ENCODE data around the gene CBFA2T3. TPM values are rescaled to one million over a fixed set of nuclear protein-coding genes. Genes with fewer than 3 reads are reported as not detected.
A peak's percentile ranks its signal among the peaks of the same experiment; 100 is the strongest.

Gene CBFA2T3
- total RNA-seq, 1 donor from 2014 or later: 8.6 TPM

DNA sequence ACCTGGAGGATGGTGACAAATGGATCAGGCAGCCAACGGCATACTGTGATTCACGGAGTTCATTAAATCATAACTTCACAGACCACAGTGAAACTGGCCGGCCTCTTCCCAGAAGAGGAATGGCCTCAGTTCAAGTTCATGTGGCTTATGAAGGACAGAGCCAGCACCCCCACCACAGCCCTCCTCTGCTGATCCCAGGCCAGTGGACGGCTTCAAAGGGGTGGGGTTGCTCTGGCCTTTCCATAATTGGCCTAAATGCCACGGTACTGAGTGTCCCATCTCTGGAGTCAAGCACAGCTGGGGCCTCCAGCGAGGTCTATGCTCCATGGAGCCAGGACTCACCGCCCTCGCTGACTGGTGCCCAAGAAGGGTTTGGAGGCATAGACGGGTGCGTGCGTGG, 141.6 kb downstream of the CBFA2T3 start:
- ATAC-seq (ENCODE audit: poor library complexity) (no peak), DNase-seq (peak; percentile 54)
- intact Hi-C loops (cut with DNase I): no loop called here

DNA sequence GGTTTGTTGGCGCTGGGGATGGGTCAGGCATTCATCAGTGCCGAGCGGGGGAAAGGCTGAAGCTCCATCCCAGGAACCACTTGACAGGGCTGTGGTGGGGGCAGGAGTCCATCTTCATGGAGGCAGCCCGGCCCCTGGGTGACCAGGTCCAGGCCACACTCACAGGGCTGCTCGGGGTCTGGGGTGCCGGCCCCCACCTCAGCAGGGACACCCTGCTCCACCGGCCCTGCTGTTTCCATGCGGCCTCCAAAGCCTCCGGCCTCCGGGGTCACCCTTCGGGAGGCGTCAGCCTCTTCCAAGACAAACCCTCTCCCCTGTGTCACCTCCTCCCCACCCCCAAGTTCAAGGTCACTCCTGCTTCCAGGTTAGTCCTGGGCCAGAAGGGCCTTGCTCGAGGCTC, 142.3 kb downstream of the CBFA2T3 start:
- ATAC-seq (ENCODE audit: poor library complexity) (no peak), DNase-seq (no peak)
- intact Hi-C loops (cut with DNase I): no loop called here

DNA sequence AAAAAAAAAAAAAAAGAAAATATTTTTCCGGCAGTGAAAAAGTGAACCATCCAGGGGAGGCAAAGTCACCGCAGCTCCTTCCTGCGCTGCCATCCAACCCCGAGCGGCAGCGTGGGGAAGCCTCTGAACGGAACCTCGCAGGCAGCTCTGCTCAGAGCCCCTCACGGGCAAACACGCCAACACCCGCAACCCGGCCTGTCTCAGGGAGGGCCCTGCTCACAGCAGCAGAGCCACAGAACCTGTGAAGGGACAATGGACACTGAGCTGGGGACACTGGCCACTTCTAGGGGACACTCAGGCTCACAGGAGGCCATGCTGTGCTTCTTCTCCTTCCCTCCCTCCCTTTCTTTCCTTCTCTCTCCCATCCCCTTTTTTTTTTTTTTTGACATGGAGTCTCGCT, 143.9 kb downstream of the CBFA2T3 start:
- intact Hi-C loops (cut with DNase I): no loop called here
- ATAC-seq (ENCODE audit: poor library complexity): no peak
- DNase-seq: no peak

DNA sequence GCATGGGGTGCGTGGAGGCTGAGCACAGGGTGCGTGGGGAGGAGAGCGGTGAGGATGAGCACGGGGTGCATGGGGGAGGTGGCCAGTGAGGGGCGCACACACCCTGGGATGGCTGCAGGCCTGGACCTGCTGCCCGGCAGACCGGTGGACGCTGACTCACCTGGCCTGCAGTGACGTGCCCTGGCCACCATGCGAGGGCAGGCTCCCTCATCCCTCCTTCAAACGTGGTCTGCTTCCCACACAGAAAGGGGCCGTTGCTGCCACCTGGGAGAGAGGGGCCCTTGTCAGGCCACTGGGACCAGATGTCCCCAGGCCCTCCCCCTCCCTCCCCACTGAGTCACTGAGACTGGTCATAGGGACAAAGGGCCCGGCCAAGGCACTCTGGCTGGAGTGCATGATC, 145.2 kb downstream of the CBFA2T3 start:
- intact Hi-C loops (cut with DNase I): no loop called here
- DNase-seq (no peak), ATAC-seq (ENCODE audit: poor library complexity) (no peak)

DNA sequence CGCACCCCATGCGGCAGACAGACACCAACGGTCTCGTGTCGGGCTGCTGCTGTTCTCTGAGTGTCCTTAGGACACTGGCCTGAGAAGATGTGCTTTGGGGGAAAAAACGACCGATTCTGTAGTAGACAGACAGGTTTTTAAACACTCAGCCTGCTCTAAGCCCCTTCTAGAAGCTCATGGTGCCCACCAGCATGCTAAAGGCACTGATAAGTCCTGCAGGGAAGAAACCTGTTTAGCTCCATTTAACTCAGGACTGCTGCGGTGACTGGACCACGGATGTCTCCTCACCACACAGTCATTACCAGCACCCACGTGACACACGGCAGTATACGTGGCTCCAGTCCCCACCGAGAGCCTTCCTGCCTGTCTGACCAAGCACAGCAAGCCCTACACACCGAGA, 146.2 kb downstream of the CBFA2T3 start:
- no peak for ATAC-seq (ENCODE audit: poor library complexity)
- no peak for DNase-seq
- intact Hi-C loops (cut with DNase I): no loop called here

DNA sequence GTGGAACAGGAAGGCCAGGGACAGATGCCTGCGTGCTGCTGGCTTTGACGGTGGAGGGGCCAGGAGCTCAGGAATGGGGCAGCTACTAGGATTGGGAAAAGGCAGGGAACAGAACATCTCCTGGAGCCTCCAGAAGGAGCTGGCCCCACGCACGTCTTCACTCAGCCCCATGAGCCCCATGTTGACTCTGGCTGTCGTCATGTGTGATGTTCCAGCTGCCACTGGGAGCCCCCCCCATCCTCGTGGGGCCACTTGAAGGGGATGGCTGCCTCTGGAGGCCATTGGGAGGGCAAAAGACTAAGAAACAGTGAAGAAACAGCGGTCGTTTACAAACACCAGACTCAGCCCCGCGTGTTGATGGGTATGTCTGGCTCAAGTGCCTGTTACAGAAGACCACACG, 146.7 kb downstream of the CBFA2T3 start:
- DNase-seq: peak; percentile 69
- ATAC-seq (ENCODE audit: poor library complexity): peak; percentile 66
- intact Hi-C loops (cut with DNase I): no loop called here

DNA sequence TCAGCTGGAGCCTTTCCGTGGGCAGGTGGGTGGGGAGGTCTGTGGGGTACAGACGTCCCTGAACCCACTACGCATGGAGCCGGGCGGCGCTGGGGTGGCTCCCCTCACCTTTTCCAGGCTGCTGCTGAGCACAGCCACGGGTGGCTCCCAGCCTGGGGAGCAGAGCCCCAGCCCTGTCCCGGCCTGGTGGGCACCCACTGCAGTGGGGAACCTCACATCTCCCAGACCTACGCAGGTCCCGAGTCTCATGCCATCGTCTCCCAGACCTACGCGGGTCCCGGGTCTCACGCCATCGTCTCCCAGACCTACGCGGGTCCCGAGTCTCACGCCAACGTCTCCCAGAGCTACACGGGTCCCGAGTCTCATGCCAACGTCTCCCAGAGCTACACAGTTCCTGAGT, 148.3 kb downstream of the CBFA2T3 start:
- no peak for DNase-seq
- intact Hi-C loops (cut with DNase I): no loop called here
- no peak for ATAC-seq (ENCODE audit: poor library complexity)

DNA sequence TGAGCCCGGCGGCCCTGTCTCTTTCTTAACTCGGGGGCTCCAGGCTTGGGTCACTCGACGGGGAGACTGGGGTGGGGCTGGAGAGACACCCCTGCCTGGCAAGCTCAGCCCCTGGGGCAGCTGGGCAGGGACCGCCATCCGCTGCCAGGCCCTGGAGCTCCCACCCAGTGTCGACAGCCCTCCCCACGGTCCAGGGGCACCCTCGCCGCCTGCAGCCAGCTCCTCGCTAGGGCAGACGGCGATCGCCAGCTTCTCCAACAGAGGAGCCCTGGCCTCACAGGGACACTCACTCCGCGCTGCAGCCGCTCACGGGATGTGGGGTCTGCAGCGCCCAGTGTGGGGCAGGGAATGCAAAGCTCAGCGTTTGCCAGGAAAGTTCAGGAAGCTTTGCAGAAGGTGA, 149.3 kb downstream of the CBFA2T3 start:
- ATAC-seq (ENCODE audit: poor library complexity): no peak
- intact Hi-C loops (cut with DNase I): no loop called here
- DNase-seq: no peak

DNA sequence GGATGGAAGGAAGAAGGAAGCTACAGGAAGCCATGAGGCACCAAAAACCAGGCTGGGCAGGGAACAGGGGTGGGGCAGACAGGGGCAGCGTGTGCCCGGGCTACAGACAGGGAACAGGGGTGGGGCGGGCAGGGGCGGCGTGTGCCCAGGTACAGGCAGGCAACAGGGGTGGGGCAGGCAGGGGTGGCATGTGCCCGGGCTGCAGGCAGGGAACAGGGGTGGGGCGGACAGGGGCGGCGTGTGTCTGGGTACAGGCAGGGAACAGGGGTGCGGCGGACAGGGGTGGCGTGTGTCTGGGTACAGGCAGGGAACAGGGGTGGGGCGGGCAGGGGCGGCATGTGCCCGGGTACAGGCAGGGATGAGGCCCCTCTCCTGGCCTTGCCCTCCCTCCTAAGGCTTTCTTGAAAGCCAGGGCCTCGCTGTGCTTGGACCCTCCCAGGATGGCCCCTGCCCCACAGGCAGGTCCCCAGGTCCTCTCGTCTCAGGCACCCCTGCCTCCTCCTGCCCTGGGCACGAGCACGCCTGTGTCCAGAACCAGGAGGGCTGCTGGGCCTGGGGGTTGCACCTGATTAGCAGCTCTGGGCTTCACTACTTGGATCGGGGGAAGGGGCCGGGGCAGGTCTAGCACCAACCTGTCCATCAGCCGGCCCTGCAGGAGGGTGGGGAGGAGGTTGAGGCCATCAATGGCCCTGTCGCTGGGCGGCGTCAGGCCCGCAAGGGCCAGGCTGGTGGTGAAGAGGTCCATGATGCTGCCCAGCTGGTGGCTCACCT, 150.8 kb downstream of the CBFA2T3 start:
- DNase-seq (no peak), ATAC-seq (ENCODE audit: poor library complexity) (no peak)
- intact Hi-C loops (cut with DNase I): no loop called here

DNA sequence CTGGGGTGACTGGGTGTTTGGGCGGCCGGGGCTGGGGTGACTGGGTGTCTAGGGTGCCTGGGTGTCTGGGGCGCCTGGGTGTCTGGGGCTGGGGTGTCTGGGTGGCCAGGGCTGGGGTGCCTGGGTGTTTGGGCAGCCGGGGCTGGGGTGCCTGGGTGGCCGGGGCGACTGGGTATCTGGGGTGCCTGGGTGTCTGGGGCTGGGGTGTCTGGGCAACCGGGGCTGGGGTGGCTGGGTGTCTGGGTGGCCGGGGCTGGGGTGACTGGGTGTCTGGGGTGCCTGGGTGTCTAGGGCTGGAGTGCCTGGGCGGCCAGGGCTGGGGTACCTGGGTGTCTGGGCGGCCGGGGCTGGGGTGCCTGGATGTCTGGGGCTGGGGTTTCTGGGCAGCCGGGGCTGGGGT, 151.9 kb downstream of the CBFA2T3 start:
- ATAC-seq (ENCODE audit: poor library complexity) (no peak), DNase-seq (no peak)
- intact Hi-C loops (cut with DNase I): no loop called here

Other genes with a start within 250 kb of the CBFA2T3 start
- 15.9 TPM for gene PIEZO1, start 192.0 kb downstream of the CBFA2T3 start, total RNA-seq
- 1.00 TPM for gene CDT1, start 173.4 kb downstream of the CBFA2T3 start, total RNA-seq
- 40.4 TPM for gene APRT, start 165.3 kb downstream of the CBFA2T3 start, total RNA-seq
- 15.9 TPM for gene GALNS, start 120.3 kb downstream of the CBFA2T3 start, total RNA-seq
- gene TRAPPC2L, start 120.1 kb downstream of the CBFA2T3 start, total RNA-seq: 53.0 TPM
- gene PABPN1L, start 110.5 kb downstream of the CBFA2T3 start, total RNA-seq: not detected
- 15.5 TPM for gene ACSF3, start 116.6 kb upstream of the CBFA2T3 start, total RNA-seq
- gene CDH15, start 194.5 kb upstream of the CBFA2T3 start, total RNA-seq: not detected
- gene SLC22A31, start 223.3 kb upstream of the CBFA2T3 start, total RNA-seq: not detected
- 9.9 TPM for gene ZNF778, start 240.5 kb upstream of the CBFA2T3 start, total RNA-seq